HG02798 (cell line): ENCODE measurements around the gene NUDT5.

Experiments used
- ATAC-seq: cut with Tn5 transposase; IDR thresholded peaks from one replicate; pipeline ENCODE4 v1.9.1; 2021; ENCODE audit warnings: mild to moderate bottlenecking; ENCODE audit not compliant: unreplicated experiment, poor library complexity

NUDT5 gene

GRCh38 chr10:12165999-12166775 is 29.5 kb downstream of the NUDT5 start:
- no peak for ATAC-seq

- no peak for ATAC-seq
Observed at GRCh38 chr10:12165036-12165435, 30.7 kb downstream of the NUDT5 start.

- ATAC-seq = no peak
Observed at GRCh38 chr10:12164085-12164484, 31.6 kb downstream of the NUDT5 start.

GRCh38 chr10:12162927-12163326 is 32.8 kb downstream of the NUDT5 start:
- no peak for ATAC-seq

DNA sequence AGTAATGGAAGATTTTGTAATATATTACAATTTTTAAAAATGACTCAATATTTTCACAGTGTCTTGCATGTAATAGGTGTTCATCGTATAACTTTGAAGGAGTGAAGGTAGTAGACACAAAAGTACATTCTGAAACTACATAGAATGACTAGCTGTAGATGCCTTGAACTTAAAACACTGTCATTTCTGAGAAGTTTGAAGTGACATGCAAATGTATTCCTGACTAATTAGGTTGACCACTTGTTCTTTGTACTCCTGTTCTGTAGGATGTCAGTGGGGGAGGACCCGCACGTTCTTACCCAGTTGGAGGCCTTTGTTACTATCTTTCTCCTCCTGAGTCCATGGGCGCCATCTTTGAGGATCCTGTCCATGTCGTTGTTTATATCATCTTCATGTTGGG is 35.0 kb downstream of the NUDT5 start:
- ATAC-seq = no peak

GRCh38 chr10:12158111-12158510 is 37.6 kb downstream of the NUDT5 start:
- ATAC-seq = no peak

DNA sequence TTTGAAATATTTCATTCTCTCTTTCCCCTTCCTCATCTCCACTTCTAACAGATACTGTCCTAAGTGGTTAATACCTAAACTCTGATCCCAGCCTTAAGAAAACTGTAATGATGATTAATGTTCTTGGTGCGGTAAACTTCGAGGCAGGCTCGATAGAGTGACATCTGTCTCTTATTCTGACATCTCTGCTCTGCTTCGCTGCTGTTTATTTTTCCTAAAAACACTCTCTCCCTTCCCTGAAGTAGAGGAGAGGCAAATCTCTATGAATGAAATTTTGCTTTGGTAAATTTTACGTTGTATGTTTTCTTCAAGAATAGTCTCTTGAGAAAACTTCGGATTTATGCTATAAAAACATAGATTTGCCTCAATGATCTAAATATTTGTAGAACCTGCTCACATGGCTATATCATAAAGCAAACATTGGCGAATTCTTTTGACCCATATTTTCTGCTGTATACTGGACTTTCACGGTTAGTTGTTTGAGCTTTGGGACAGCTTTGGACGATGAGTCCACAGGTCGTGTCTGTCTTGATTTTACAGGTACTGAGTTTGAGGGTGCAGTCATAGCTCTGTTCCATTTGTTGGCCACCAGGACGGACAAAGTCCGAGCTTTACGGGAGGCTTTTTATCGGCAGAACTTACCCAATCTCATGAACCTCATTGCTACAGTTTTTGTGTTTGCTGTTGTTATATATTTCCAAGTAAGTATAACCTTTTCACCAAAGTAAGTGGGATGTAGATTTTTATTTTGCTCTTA is 39.1 kb downstream of the NUDT5 start:
- ATAC-seq = no peak

DNA sequence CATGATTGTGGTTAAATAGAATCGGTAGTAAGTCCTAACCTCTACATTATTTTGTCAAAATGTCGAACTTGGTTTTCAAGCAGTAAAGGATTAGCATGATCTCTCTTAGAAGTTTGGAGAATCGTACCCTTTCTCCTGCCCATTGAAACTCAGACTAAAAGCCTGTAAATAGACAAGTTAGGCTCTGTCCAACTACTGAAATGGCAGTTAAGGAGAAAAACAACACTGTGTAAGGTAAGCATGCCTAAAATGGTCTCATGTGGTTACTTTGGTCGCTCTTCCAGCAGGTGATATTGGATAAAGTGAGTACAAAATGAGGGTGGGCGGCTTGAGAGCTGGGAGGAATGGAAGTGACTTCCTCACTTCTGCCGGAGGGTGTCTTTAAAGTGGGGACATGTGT is 41.2 kb downstream of the NUDT5 start:
- ATAC-seq = no peak

DNA sequence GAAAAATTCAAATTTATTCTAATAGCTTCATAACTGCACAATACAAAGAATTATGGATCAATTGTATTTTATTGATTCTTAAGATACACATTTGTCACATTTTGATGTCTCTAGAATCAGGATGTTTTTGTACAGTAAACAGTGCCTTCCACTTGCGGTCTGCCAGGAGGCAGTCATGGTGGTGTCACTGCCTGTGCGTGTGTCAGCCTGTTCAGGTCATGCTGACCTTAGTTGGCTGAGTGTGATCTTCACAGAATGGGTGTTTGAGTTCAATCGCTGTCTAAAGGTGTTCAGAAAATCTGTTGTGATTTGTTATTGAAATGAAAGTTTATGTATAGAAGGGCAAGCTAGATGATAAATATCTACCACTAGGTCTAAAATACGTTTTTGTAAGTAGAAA is 45.5 kb downstream of the NUDT5 start:
- ATAC-seq = no peak

DNA sequence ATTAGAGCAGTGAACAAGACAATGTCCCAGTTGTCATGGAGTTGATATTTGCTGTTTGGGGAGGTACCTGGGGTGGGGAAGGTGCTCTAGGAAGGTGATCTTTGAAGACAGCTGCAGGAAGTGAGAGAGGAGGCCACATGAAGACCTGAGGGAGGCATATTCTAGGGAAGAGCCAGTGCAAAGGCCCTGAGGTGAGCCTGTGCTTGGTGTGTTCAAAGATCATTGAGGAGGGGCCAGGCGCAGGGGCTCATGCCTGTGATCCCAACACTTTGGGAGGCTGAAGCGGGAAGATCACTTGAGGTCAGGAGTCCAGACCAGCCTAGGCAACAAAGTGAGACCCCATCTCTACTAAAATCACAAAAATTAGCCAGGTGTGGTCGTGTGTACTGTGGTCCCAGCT is 51.2 kb downstream of the NUDT5 start:
- no peak for ATAC-seq

DNA sequence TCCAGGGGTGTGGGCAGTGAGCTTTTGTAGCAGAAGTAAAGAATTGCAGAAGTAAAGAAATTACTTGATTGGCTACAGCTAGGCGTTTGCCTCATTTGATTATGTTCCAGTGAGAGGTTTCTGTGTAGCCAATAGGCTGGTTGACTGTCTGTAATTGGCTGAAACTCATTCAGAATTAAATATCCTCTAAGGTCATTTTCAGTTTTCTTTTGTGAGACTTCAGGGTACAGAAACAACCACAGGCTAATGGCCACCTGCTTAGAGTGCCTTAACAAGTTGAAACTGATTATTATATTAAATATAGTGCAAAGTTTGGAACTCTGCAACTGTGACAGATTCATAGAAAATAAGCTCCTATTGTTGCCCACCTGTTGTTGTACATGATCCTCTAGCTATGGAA is 55.7 kb downstream of the NUDT5 start:
- no peak for ATAC-seq

DNA sequence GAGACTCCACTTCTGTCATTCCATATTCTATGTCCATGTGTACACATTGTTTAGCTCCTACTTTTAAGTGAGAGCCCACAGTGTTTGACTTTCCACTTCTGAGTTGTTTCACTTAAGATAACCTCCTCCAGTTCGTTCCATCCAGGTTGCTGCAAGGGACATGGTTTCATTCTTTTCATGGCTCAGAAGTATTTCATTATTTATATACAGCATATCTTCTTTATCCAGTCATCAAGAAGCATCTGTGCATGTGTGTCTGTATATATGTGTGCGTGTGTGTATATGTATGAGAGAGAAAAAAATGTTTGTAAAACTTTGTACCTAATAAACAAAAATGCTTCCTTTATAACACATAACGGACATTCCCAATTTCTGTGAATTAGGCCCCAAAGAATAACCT is 60.1 kb downstream of the NUDT5 start:
- ATAC-seq = no peak

- ATAC-seq = peak; percentile 34
Observed at GRCh38 chr10:12130237-12130872, 65.3 kb downstream of the NUDT5 start.

DNA sequence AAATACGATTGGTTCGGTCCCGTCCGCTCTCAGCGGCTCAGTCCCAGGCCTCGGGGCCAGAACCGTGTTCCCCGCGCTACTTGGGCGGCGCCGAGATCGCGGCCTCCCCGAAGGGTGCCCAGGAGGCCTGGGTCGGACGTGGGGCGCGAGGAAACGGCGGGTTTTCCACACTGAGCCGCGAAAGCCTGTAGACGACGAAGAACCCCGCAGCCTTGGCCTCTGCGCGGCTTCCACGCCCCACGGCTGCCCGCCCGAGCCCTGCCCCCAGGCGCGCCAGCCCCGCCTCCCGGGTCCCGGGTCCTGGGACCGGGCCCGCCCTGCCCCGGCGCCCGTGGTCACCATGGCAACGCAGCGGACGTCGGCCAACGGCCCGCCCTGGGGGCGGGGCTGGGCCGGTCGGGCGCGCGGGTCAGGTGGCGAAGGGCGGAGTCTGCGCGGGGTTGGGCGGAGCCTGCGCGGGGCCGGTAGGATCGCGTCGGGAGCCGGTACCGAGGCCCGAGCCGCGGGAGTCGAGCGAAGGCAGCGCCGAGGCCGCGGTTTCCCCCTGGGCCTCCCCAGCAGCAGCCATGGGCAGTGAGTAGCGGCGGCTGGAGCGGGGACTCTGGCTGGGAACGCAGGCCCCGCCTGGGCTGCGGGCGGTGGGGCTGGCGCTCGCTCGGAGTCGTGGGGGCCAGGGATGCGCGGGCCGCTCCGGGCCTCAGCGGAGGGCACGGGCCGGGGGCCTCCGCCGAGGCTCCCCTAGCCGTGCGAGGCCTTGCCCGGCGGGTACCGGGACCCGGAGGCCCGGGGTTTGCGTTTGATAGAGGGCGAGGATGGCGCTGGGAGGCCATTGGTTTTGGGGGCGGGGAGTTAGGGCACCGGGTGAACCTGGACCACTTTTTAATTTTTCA is 66.2 kb downstream of the NUDT5 start, which contains the start of gene SEC61A2:
SEC61A2 (plus strand) TSS at position 456 of the 890 bp plus-strand sequence; CDS start at position 567, 111 bp downstream.
- peak; percentile 94 for ATAC-seq

DNA sequence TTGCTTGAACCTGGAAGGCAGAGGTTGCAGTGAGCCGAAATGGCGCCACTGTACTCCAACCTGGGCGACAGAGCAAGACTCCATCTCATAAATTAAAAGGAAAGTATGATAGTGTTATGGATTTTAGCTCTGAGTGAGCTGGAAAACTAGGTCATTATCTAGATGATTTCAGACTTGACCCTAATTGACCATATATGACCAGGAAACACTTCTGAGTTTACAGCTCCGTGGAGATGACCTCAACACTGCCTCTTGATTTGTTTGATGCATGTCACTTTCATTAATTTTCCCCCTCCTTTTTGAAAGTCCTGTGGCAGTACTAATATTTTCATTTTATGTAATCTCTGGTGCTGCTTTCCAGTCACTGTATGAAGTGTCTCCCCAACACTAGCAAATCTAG is 74.0 kb downstream of the NUDT5 start:
- no peak for ATAC-seq
